Activated effector memory CD4-positive, alpha-beta T cell treated with Interleukin-2 at 50 U/mL for 16 hours (primary cell): ENCODE results near the gene TCEAL9.
"Not testable (repeated sequence)": the region's sequence is repeated elsewhere in the genome, so short reads cannot be mapped to it uniquely, and the experiment has no call there.

ENCODE experiments used
- DNase-seq: peaks from one replicate; pipeline ENCODE4 v3.0.0-alpha.2; 2020

Gene TCEAL9

GRCh38 chrX:103376118-103376978, 20.0 kb downstream of the TCEAL9 start, which contains the start of gene BEX3:
TSS of gene BEX3 (plus strand) at chrX:103376538. CDS start at chrX:103377522, 984 bp downstream.
- peak; percentile 7 for DNase-seq

- no peak for DNase-seq
These were observed 20.6 kb downstream of the TCEAL9 start for GRCh38 chrX:103376979-103377324.

GRCh38 chrX:103378990-103379389, 22.7 kb downstream of the TCEAL9 start:
- DNase-seq: no peak

GRCh38 chrX:103382877-103383276, 26.6 kb downstream of the TCEAL9 start:
- no peak for DNase-seq

- DNase-seq: no peak
These were observed 28.4 kb downstream of the TCEAL9 start for GRCh38 chrX:103384672-103385071.

GRCh38 chrX:103385283-103385830, 29.1 kb downstream of the TCEAL9 start:
- not testable (repeated sequence) for DNase-seq

GRCh38 chrX:103386332-103386731, 30.0 kb downstream of the TCEAL9 start:
- no peak for DNase-seq

- DNase-seq: no peak
These were observed 37.2 kb downstream of the TCEAL9 start for GRCh38 chrX:103393487-103393886.

- DNase-seq: no peak
These were observed 39.9 kb downstream of the TCEAL9 start for GRCh38 chrX:103396186-103396585.

GRCh38 chrX:103396660-103397059, 40.4 kb downstream of the TCEAL9 start:
- DNase-seq: no peak

GRCh38 chrX:103397707-103398106, 41.4 kb downstream of the TCEAL9 start:
- no peak for DNase-seq

- no peak for DNase-seq
These were observed 42.1 kb downstream of the TCEAL9 start for GRCh38 chrX:103398421-103398864.

GRCh38 chrX:103399744-103400143, 43.4 kb downstream of the TCEAL9 start:
- no peak for DNase-seq

GRCh38 chrX:103400931-103401330, 44.6 kb downstream of the TCEAL9 start:
- no peak for DNase-seq

- peak; percentile 0 for DNase-seq
These were observed 48.1 kb downstream of the TCEAL9 start for GRCh38 chrX:103404231-103405008.

GRCh38 chrX:103405009-103405333, 48.7 kb downstream of the TCEAL9 start:
- DNase-seq: no peak

- no peak for DNase-seq
These were observed 50.0 kb downstream of the TCEAL9 start for GRCh38 chrX:103406256-103406655.

- no peak for DNase-seq
These were observed 51.5 kb downstream of the TCEAL9 start for GRCh38 chrX:103407776-103408175.
